NCI-H128 (cell line): ENCODE data around the gene CNIH1.
A peak's percentile ranks its signal among the peaks of the same experiment; 100 is the strongest.
"Not testable (repeated sequence)": the region's sequence is repeated elsewhere in the genome, so short reads cannot be mapped to it uniquely, and the experiment has no call there.

Source experiments
- DNase-seq: peaks from one replicate; lab custom pipeline; 2025; ENCODE audit not compliant: unreplicated experiment; lab: John Stamatoyannopoulos, UW

Gene CNIH1

GRCh38 chr14:54467280-54467679, 26.1 kb upstream of the CNIH1 start:
- DNase-seq = no peak

GRCh38 chr14:54465654-54466053, 24.5 kb upstream of the CNIH1 start:
- no peak for DNase-seq

DNA sequence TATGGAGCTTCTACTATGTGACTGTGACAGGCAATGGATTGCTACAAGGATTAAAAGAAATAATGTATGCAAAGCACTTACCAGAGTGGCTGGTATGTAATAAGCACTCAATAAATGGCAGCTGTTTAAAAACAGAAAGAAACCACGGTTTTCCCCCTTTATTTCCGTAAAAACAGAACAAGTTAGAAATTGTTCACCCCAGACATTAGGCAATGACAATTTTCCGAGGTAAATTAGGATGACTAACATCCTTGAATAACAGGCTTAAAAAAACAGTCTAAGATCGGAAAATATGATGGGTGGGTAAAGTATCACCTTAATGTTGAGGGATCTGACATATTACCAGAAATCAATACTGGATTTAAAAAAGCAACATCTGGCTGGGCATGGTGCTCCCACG, 20.9 kb upstream of the CNIH1 start:
- no peak for DNase-seq

GRCh38 chr14:54459106-54459505, 17.9 kb upstream of the CNIH1 start:
- no peak for DNase-seq

GRCh38 chr14:54458536-54458935, 17.4 kb upstream of the CNIH1 start:
- not testable (repeated sequence) for DNase-seq

GRCh38 chr14:54457609-54457996, 16.4 kb upstream of the CNIH1 start:
- no peak for DNase-seq

DNA sequence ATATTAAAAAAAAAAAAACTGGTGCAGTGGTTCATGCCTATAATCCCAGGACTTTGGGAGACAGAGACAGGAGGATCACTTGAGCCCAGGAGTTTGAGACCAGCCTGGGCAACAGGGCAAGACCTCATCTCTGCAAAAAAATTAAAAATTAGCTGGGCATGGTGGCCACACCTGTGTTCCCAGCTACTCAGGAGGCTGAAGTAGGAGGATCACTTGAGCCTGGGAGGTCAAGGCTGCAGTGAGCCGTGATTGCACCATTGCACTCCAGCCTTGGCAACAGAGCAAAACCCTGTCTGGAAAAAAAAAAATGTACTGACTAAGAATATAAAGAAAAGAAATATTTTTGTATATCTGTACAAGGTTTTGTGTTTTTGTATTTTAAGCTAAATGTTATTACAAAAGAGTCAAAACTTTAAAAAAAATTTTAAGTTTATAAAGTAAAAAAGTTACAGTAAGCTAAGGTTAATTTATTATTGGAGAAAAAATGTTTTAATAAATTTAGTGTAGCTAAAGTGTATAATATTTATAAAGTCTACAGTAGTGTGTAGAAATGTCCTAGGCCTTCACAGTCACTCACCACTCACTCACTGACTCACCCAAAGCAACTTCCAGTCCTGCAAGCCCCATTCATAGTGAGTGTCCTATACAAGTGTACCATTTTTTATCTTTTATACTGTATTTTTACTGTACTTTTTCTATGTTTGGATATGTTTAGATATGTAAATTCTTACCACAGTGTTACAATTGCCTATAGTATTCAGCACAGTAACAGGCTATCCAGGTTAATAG, 15.8 kb upstream of the CNIH1 start:
- DNase-seq = not testable (repeated sequence)

DNA sequence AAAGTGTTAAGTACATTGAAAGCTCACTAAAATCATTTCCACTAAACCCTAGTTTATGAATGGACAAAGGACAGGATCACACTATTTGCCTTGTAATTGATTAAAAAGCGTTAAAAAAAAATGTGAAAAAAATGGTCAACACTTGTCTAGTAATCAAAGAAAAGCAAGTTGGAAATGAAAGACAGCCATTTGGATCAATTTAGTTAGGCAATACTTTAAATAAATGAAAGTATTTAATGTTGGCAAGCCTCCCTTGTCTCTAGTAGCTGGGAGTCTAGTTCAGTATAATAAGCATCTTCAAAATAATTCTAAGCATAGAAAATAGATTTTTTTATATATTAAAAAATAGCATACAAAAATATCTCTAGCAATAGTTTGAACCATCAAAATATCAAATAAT, 14.2 kb upstream of the CNIH1 start:
- no peak for DNase-seq

DNA sequence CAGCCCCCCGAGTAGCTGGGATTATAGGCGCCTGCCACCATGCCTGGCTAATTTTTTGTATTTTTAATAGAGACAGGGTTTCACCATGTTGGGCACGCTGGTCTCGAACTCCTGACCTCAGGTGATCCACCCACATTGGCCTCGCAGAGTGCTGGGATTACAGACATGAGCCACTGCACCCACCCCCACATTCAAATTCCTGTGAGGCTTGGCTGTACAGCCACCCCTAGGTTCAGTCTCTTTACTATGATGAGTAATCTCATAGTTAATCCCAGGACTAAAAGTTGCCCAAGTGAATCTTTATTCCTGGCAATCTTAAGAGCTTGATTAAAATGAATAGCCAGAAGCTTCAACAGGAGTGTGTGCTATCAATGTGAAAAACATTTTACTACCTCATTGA, 12.8 kb upstream of the CNIH1 start:
- not testable (repeated sequence) for DNase-seq

DNA sequence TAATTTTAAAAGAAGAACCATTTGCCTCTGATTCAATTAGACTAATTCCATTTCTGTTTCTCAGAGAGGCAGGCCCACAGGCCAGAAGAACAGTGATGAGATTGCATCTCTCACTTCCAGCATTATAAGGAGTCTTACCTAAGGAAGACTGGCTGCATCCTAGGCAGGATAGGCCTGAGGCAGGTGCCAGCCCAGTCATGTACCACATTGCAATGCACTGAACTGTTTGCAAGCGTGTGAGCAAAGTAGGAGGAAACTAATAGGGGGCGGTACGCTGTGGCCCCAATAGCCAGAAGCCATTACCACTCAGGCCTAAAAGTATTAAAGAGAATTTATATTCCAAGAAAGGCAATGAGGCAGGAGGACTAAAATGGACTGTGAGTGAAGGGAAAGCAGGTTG, 12.1 kb upstream of the CNIH1 start:
- no peak for DNase-seq

DNA sequence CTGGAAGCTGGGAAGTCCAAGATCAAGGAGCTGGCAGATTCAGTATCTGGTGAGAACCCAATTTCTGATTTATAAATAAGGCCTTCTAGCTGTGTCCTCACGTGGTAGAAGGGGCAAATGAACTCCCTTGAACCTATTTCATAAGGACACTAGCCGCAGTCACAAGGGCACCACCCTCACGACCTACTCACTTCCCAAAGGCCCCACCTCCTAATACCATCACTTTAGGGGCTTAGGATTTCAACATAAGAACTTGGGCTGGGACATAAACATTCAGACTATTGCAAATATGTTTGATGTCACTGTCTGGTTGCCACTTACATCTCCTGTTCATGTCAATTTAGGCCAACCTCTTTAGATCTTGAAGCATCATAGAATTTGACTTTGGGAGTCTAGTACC, 10.8 kb upstream of the CNIH1 start:
- no peak for DNase-seq

- no peak for DNase-seq
Observed at GRCh38 chr14:54451121-54451601, 10.0 kb upstream of the CNIH1 start.

DNA sequence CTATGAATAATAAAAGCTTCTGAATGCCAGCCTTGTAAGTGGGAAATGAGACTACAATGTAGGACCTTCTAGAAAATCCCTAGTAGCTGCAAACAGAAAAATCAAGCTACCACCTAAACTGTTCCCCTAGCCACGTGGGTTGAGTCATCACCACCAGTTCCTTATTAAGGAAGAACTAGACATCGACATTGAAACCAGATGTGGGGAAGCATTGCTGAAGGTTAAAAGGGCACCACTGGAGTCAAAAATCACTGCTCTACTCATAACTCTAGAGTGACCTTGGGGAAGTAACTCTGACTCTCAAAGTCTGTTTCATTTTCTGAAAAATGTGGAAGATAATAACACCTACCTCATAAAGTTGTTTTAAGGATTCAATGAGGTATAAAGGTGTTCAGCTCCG, 9.4 kb upstream of the CNIH1 start:
- no peak for DNase-seq

- no peak for DNase-seq
Observed at GRCh38 chr14:54447231-54447692, 6.1 kb upstream of the CNIH1 start.

DNA sequence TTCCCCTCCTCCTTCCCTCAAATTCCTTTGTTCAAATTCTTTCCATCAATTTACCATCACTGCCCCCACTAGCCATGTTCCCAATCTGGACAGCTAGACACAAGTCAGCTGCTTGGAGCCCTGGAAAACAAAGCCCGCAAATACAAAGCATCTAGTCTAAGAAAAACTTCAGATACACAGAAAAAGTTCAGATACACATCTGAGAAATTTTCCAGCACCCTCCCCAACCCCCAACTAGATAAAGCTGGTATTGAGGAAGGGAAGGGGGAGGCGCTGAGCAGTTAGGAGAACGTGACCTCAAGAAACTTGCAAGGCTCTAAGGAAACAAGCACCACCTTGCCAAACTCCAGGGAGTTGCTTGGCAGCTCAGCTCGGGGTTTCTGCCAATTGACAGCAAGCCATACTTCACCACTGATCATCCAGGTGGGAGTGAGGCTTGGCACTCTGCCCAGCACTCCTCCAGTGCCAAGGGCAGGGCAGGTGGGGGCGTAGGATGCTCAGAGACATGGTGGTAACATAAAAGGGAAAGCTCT, 5.1 kb upstream of the CNIH1 start:
- peak; percentile 63 for DNase-seq

GRCh38 chr14:54444681-54445080, 3.5 kb upstream of the CNIH1 start:
- no peak for DNase-seq

GRCh38 chr14:54443981-54444380, 2.8 kb upstream of the CNIH1 start:
- no peak for DNase-seq

DNA sequence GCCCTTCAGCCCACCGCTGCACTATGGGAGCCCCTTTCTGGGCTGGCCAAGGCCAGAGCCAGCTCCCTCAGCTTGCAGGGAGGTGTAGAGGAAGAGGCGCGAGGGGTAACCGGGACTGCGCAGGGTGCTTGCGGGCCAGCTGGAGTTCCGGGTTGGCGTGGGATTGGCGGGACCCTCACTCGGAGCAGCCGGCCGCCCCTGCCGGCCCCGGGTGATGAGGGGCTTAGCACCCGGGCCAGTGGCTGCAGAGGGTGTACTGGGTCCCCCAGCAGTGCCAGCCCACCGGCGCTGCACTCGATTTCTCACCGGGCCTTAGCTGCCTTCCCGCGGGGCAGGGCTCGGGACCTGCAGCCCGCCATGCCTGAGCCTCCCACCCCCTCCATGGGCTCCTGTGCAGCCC, 1.8 kb upstream of the CNIH1 start:
- DNase-seq = not testable (repeated sequence)

DNA sequence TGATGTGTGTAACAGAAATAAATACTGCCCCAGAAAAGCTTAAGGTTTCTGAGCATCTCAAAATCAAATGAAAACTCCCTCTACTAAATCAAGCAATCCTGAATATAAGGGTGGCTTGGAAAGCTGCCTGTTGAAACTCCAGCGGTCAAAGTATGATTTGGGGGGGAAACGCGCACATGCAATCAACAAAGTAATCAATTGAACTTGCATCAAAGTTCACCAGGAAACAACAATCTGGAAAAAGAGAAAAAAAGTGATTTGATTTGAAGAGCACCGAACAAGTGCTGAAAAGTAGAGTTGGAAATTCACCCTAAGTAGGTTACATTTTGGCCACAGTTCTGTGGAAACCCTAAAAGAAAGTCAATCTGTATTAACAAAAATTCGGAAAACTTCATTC, 700 bp downstream of the CNIH1 start:
- no peak for DNase-seq

GRCh38 chr14:54440037-54440436, 1.1 kb downstream of the CNIH1 start:
- no peak for DNase-seq

- no peak for DNase-seq
Observed at GRCh38 chr14:54438703-54439102, 2.5 kb downstream of the CNIH1 start.

- DNase-seq = not testable (repeated sequence)
Observed at GRCh38 chr14:54437954-54438353, 3.2 kb downstream of the CNIH1 start.

- no peak for DNase-seq
Observed at GRCh38 chr14:54435500-54435981, 5.6 kb downstream of the CNIH1 start.
